ENCODE data around the gene MEGF6. TPM values are rescaled to one million over a fixed set of nuclear protein-coding genes. Genes with fewer than 3 reads are reported as not detected.

MEGF6 gene
- total RNA-seq, 1 donor from 2014 or later = 1.7 TPM

GRCh38 chr1:3608154-3608553, 3.2 kb downstream of the MEGF6 start:
- no peak overlapping the region for H3K4me3 Mint-ChIP-seq (ENCODE audit: low read depth)

GRCh38 chr1:3607703-3608065, 3.6 kb downstream of the MEGF6 start:
- Mint-ChIP-seq H3K4me3 (ENCODE audit: low read depth) (no peak overlapping the region), H3K9me3 (no peaks in the 10 kb centered on the region), H3K36me3 (ENCODE audit: low read depth) (no peaks in the 10 kb centered on the region), H3K27me3 (ENCODE audit: low read depth) (peaks cover 15% of the 10 kb centered on the region), H3K4me1 (ENCODE audit: low read depth) (no peaks in the 10 kb centered on the region), H3K27ac (no peak overlapping the region)
- intact Hi-C loops (cut with micrococcal nuclease) = no loop called here
- DNase-seq (ENCODE audit: low spot score) = no peak

More at GRCh38 chr1:3608154-3608553, 3.2 kb downstream of the MEGF6 start:
- intact Hi-C loops (cut with micrococcal nuclease) = no loop called here
- Mint-ChIP-seq H3K27ac (no peak overlapping the region), H3K4me1 (ENCODE audit: low read depth) (no peaks in the 10 kb centered on the region), H3K27me3 (ENCODE audit: low read depth) (peaks cover 19% of the 10 kb centered on the region), H3K9me3 (no peaks in the 10 kb centered on the region), H3K36me3 (ENCODE audit: low read depth) (no peaks in the 10 kb centered on the region)
- no peak for DNase-seq (ENCODE audit: low spot score)

- no peak overlapping the region for H3K27ac Mint-ChIP-seq
- H3K4me3 Mint-ChIP-seq (ENCODE audit: low read depth) = no peak overlapping the region
- no peaks in the 10 kb centered on the region for H3K4me1 Mint-ChIP-seq (ENCODE audit: low read depth)
- H3K27me3 Mint-ChIP-seq (ENCODE audit: low read depth) = peaks cover 12% of the 10 kb centered on the region
- intact Hi-C loops (cut with micrococcal nuclease) = no loop called here
- H3K36me3 Mint-ChIP-seq (ENCODE audit: low read depth) = no peaks in the 10 kb centered on the region
- no peak for DNase-seq (ENCODE audit: low spot score)
- H3K9me3 Mint-ChIP-seq = no peaks in the 10 kb centered on the region
Observed at GRCh38 chr1:3606779-3607702, 4.3 kb downstream of the MEGF6 start.

- DNase-seq (ENCODE audit: low spot score) = no peak
- H3K4me1 Mint-ChIP-seq (ENCODE audit: low read depth) = no peaks in the 10 kb centered on the region
- H3K4me3 Mint-ChIP-seq (ENCODE audit: low read depth) = no peak overlapping the region
- no peak overlapping the region for H3K27ac Mint-ChIP-seq
- intact Hi-C loops (cut with micrococcal nuclease) = no loop called here
- peaks cover 3% of the 10 kb centered on the region for H3K27me3 Mint-ChIP-seq (ENCODE audit: low read depth)
- H3K9me3 Mint-ChIP-seq = no peaks in the 10 kb centered on the region
- H3K36me3 Mint-ChIP-seq (ENCODE audit: low read depth) = no peaks in the 10 kb centered on the region
Observed at GRCh38 chr1:3604997-3605823, 6.1 kb downstream of the MEGF6 start.

GRCh38 chr1:3604468-3604974, 6.8 kb downstream of the MEGF6 start:
- H3K27ac Mint-ChIP-seq = no peak overlapping the region
- DNase-seq (ENCODE audit: low spot score) = no peak
- H3K4me1 Mint-ChIP-seq (ENCODE audit: low read depth) = no peaks in the 10 kb centered on the region
- no peaks in the 10 kb centered on the region for H3K9me3 Mint-ChIP-seq
- no peak overlapping the region for H3K4me3 Mint-ChIP-seq (ENCODE audit: low read depth)
- H3K27me3 Mint-ChIP-seq (ENCODE audit: low read depth) = peaks cover 3% of the 10 kb centered on the region
- intact Hi-C loops (cut with micrococcal nuclease) = no loop called here
- no peaks in the 10 kb centered on the region for H3K36me3 Mint-ChIP-seq (ENCODE audit: low read depth)

GRCh38 chr1:3603571-3604467, 7.5 kb downstream of the MEGF6 start:
- no peaks in the 10 kb centered on the region for H3K36me3 Mint-ChIP-seq (ENCODE audit: low read depth)
- no peak overlapping the region for H3K4me3 Mint-ChIP-seq (ENCODE audit: low read depth)
- no peaks in the 10 kb centered on the region for H3K4me1 Mint-ChIP-seq (ENCODE audit: low read depth)
- no peak for DNase-seq (ENCODE audit: low spot score)
- H3K9me3 Mint-ChIP-seq = no peaks in the 10 kb centered on the region
- intact Hi-C loops (cut with micrococcal nuclease) = no loop called here
- no peaks in the 10 kb centered on the region for H3K27me3 Mint-ChIP-seq (ENCODE audit: low read depth)
- no peak overlapping the region for H3K27ac Mint-ChIP-seq

- no peaks in the 10 kb centered on the region for H3K9me3 Mint-ChIP-seq
- intact Hi-C loops (cut with micrococcal nuclease) = no loop called here
- H3K27ac Mint-ChIP-seq = no peak overlapping the region
- H3K27me3 Mint-ChIP-seq (ENCODE audit: low read depth) = no peaks in the 10 kb centered on the region
- no peak overlapping the region for H3K4me3 Mint-ChIP-seq (ENCODE audit: low read depth)
- no peaks in the 10 kb centered on the region for H3K4me1 Mint-ChIP-seq (ENCODE audit: low read depth)
- H3K36me3 Mint-ChIP-seq (ENCODE audit: low read depth) = no peaks in the 10 kb centered on the region
- DNase-seq (ENCODE audit: low spot score) = no peak
Observed at GRCh38 chr1:3603156-3603555, 8.2 kb downstream of the MEGF6 start.

GRCh38 chr1:3602375-3602774, 8.9 kb downstream of the MEGF6 start:
- intact Hi-C loops (cut with micrococcal nuclease) = no loop called here
- Mint-ChIP-seq H3K27me3 (ENCODE audit: low read depth) (no peaks in the 10 kb centered on the region), H3K9me3 (no peaks in the 10 kb centered on the region), H3K27ac (no peak overlapping the region), H3K4me1 (ENCODE audit: low read depth) (peaks cover 5% of the 10 kb centered on the region), H3K4me3 (ENCODE audit: low read depth) (no peak overlapping the region), H3K36me3 (ENCODE audit: low read depth) (no peaks in the 10 kb centered on the region)
- DNase-seq (ENCODE audit: low spot score) = no peak

- Mint-ChIP-seq H3K4me3 (ENCODE audit: low read depth) (no peak overlapping the region), H3K36me3 (ENCODE audit: low read depth) (no peaks in the 10 kb centered on the region), H3K9me3 (no peaks in the 10 kb centered on the region), H3K27me3 (ENCODE audit: low read depth) (no peaks in the 10 kb centered on the region), H3K27ac (no peak overlapping the region), H3K4me1 (ENCODE audit: low read depth) (peaks cover 8% of the 10 kb centered on the region)
- DNase-seq (ENCODE audit: low spot score) = no peak
- intact Hi-C loops (cut with micrococcal nuclease) = no loop called here
Observed at GRCh38 chr1:3601743-3602142, 9.6 kb downstream of the MEGF6 start.

- H3K27ac Mint-ChIP-seq = no peak overlapping the region
- DNase-seq (ENCODE audit: low spot score) = no peak
- intact Hi-C loops (cut with micrococcal nuclease) = no loop called here
- H3K36me3 Mint-ChIP-seq (ENCODE audit: low read depth) = no peaks in the 10 kb centered on the region
- no peaks in the 10 kb centered on the region for H3K27me3 Mint-ChIP-seq (ENCODE audit: low read depth)
- H3K4me3 Mint-ChIP-seq (ENCODE audit: low read depth) = no peak overlapping the region
- H3K9me3 Mint-ChIP-seq = no peaks in the 10 kb centered on the region
- H3K4me1 Mint-ChIP-seq (ENCODE audit: low read depth) = peaks cover 8% of the 10 kb centered on the region
Observed at GRCh38 chr1:3600354-3600753, 11.0 kb downstream of the MEGF6 start.

- no peaks in the 10 kb centered on the region for H3K9me3 Mint-ChIP-seq
- H3K4me1 Mint-ChIP-seq (ENCODE audit: low read depth) = peaks cover 8% of the 10 kb centered on the region
- H3K36me3 Mint-ChIP-seq (ENCODE audit: low read depth) = no peaks in the 10 kb centered on the region
- H3K27me3 Mint-ChIP-seq (ENCODE audit: low read depth) = no peaks in the 10 kb centered on the region
- H3K27ac Mint-ChIP-seq = no peak overlapping the region
- intact Hi-C loops (cut with micrococcal nuclease) = no loop called here
- no peak overlapping the region for H3K4me3 Mint-ChIP-seq (ENCODE audit: low read depth)
- DNase-seq (ENCODE audit: low spot score) = no peak
Observed at GRCh38 chr1:3599816-3600215, 11.5 kb downstream of the MEGF6 start.

- Mint-ChIP-seq H3K4me1 (ENCODE audit: low read depth) (peaks cover 8% of the 10 kb centered on the region), H3K27me3 (ENCODE audit: low read depth) (no peaks in the 10 kb centered on the region), H3K4me3 (ENCODE audit: low read depth) (no peak overlapping the region), H3K27ac (no peak overlapping the region), H3K36me3 (ENCODE audit: low read depth) (no peaks in the 10 kb centered on the region), H3K9me3 (no peaks in the 10 kb centered on the region)
- intact Hi-C loops (cut with micrococcal nuclease) = no loop called here
- no peak for DNase-seq (ENCODE audit: low spot score)
Observed at GRCh38 chr1:3599286-3599811, 12.0 kb downstream of the MEGF6 start.
